ENCODE data around the gene SPATA3.

- TF ChIP-seq, protein P1, sequence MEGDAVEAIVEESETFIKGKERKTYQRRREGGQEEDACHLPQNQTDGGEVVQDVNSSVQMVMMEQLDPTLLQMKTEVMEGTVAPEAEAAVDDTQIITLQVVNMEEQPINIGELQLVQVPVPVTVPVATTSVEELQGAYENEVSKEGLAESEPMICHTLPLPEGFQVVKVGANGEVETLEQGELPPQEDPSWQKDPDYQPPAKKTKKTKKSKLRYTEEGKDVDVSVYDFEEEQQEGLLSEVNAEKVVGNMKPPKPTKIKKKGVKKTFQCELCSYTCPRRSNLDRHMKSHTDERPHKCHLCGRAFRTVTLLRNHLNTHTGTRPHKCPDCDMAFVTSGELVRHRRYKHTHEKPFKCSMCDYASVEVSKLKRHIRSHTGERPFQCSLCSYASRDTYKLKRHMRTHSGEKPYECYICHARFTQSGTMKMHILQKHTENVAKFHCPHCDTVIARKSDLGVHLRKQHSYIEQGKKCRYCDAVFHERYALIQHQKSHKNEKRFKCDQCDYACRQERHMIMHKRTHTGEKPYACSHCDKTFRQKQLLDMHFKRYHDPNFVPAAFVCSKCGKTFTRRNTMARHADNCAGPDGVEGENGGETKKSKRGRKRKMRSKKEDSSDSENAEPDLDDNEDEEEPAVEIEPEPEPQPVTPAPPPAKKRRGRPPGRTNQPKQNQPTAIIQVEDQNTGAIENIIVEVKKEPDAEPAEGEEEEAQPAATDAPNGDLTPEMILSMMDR (CRISPR knock-in tag; IDR thresholded peaks at IDR 0.05) = no peak
- no peak for TF ChIP-seq SRSF1 (optimal IDR thresholded peaks at IDR 0.05; ENCODE audit: low read depth, low read length)
- no peak for TF ChIP-seq SP5 (CRISPR knock-in tag; IDR thresholded peaks at IDR 0.05; ENCODE audit: borderline replicate concordance, low read depth)
- TF ChIP-seq NFE2L1 (CRISPR knock-in tag; IDR thresholded peaks at IDR 0.05; ENCODE audit: borderline replicate concordance) = no peak
- no peak for TF ChIP-seq ATF6 (CRISPR knock-in tag; conservative IDR thresholded peaks at IDR 0.05)
- TF ChIP-seq RNF2 (conservative IDR thresholded peaks at IDR 0.05; ENCODE audit: low read depth) = no peak
- no peak for TF ChIP-seq KDM5A (IDR thresholded peaks at IDR 0.05; ENCODE audit: borderline replicate concordance, low read length)
- no peak for TF ChIP-seq EP300 (IDR thresholded peaks at IDR 0.05; ENCODE audit: low read depth in 2 of 2, low read length in 2 of 2)
- no peak for TF ChIP-seq EP300 (CRISPR knock-in tag; IDR thresholded peaks at IDR 0.05; ENCODE audit: borderline replicate concordance)
- TF ChIP-seq HIVEP1 (CRISPR knock-in tag; IDR thresholded peaks at IDR 0.05) = no peak
- TF ChIP-seq ELF1 (CRISPR knock-in tag; IDR thresholded peaks at IDR 0.05) = no peak
- TF ChIP-seq HMG20A (CRISPR knock-in tag; IDR thresholded peaks at IDR 0.05; ENCODE audit: borderline replicate concordance) = no peak
Observed at GRCh38 chr2:231001036-231001435, 5.1 kb downstream of the SPATA3 start.
